Measurements from ENCODE around the gene SMC4.

SMC4 gene

GRCh38 chr3:160378331-160379109 lies 20.9 kb upstream of the SMC4 start:
- Histone ChIP-seq H3K9ac (ENCODE audit: low read length) (no peak overlapping the region), H3K4me2 (ENCODE audit: low read length) (no peak overlapping the region), H3K79me2 (ENCODE audit: low read length) (no peaks in the 10 kb centered on the region), H4K20me1 (ENCODE audit: insufficient read depth, low read length) (no peaks in the 10 kb centered on the region), H3K4me3 (ENCODE audit: low read length) (no peak overlapping the region), H3K27ac (ENCODE audit: low read length) (no peak overlapping the region), H3K27me3 (ENCODE audit: low read depth, low read length) (no peaks in the 10 kb centered on the region), H2AFZ (ENCODE audit: low read depth, low read length) (no peak overlapping the region), H3K9me3 (ENCODE audit: insufficient read depth, low read length) (no peaks in the 10 kb centered on the region), H3K36me3 (replicated peaks; ENCODE audit: low read depth, low read length) (peaks cover 7% of the 10 kb centered on the region), H3K4me1 (ENCODE audit: low read length) (no peaks in the 10 kb centered on the region)
- TF ChIP-seq EZH2phosphoT487 (IDR thresholded peaks at IDR 0.05; ENCODE audit: low read depth): no peak
- no peak for TF ChIP-seq CTCF (IDR thresholded peaks at IDR 0.05; ENCODE audit: low read depth, low read length)

- Histone ChIP-seq H2AFZ (ENCODE audit: low read depth, low read length) (no peak overlapping the region), H3K4me2 (ENCODE audit: low read length) (no peak overlapping the region), H3K4me3 (ENCODE audit: low read length) (no peak overlapping the region), H3K27me3 (ENCODE audit: low read depth, low read length) (no peaks in the 10 kb centered on the region), H3K79me2 (ENCODE audit: low read length) (peaks cover 3% of the 10 kb centered on the region; the same call in 1 of the 2 replicates), H4K20me1 (ENCODE audit: insufficient read depth, low read length) (no peaks in the 10 kb centered on the region), H3K9me3 (ENCODE audit: insufficient read depth, low read length) (no peaks in the 10 kb centered on the region), H3K27ac (ENCODE audit: low read length) (no peak overlapping the region), H3K4me1 (ENCODE audit: low read length) (no peaks in the 10 kb centered on the region), H3K36me3 (replicated peaks; ENCODE audit: low read depth, low read length) (peaks cover 4% of the 10 kb centered on the region), H3K9ac (ENCODE audit: low read length) (no peak overlapping the region)
- TF ChIP-seq EZH2phosphoT487 (IDR thresholded peaks at IDR 0.05; ENCODE audit: low read depth) (no peak), CTCF (IDR thresholded peaks at IDR 0.05; ENCODE audit: low read depth, low read length) (no peak)
Measured at GRCh38 chr3:160379628-160380214, 19.7 kb upstream of the SMC4 start.

GRCh38 chr3:160381470-160381869 lies 18.0 kb upstream of the SMC4 start:
- H4K20me1 ChIP-seq (ENCODE audit: insufficient read depth, low read length): no peaks in the 10 kb centered on the region
- H3K4me2 ChIP-seq (ENCODE audit: low read length): no peak overlapping the region
- no peak overlapping the region for H3K9ac ChIP-seq (ENCODE audit: low read length)
- H3K9me3 ChIP-seq (ENCODE audit: insufficient read depth, low read length): no peaks in the 10 kb centered on the region
- H3K27ac ChIP-seq (ENCODE audit: low read length): no peak overlapping the region
- no peak overlapping the region for H2AFZ ChIP-seq (ENCODE audit: low read depth, low read length)
- H3K36me3 ChIP-seq (replicated peaks; ENCODE audit: low read depth, low read length): peaks cover 4% of the 10 kb centered on the region
- H3K27me3 ChIP-seq (ENCODE audit: low read depth, low read length): no peaks in the 10 kb centered on the region
- no peak overlapping the region for H3K4me3 ChIP-seq (ENCODE audit: low read length)
- TF ChIP-seq EZH2phosphoT487 (IDR thresholded peaks at IDR 0.05; ENCODE audit: low read depth): no peak
- no peak for TF ChIP-seq CTCF (IDR thresholded peaks at IDR 0.05; ENCODE audit: low read depth, low read length)
- H3K79me2 ChIP-seq (ENCODE audit: low read length): peaks cover 11% of the 10 kb centered on the region; the same call in 1 of the 2 replicates
- no peaks in the 10 kb centered on the region for H3K4me1 ChIP-seq (ENCODE audit: low read length)

GRCh38 chr3:160384639-160385318 lies 14.7 kb upstream of the SMC4 start:
- Histone ChIP-seq H3K4me3 (ENCODE audit: low read length) (no peak overlapping the region), H3K9me3 (ENCODE audit: insufficient read depth, low read length) (no peaks in the 10 kb centered on the region), H3K79me2 (ENCODE audit: low read length) (peaks cover 14% of the 10 kb centered on the region; the same call in 1 of the 2 replicates), H3K27ac (ENCODE audit: low read length) (no peak overlapping the region), H3K9ac (ENCODE audit: low read length) (no peak overlapping the region), H3K4me2 (ENCODE audit: low read length) (no peak overlapping the region), H3K36me3 (replicated peaks; ENCODE audit: low read depth, low read length) (no peaks in the 10 kb centered on the region), H4K20me1 (ENCODE audit: insufficient read depth, low read length) (no peaks in the 10 kb centered on the region), H3K27me3 (ENCODE audit: low read depth, low read length) (no peaks in the 10 kb centered on the region), H2AFZ (ENCODE audit: low read depth, low read length) (no peak overlapping the region), H3K4me1 (ENCODE audit: low read length) (no peaks in the 10 kb centered on the region)
- TF ChIP-seq EZH2phosphoT487 (IDR thresholded peaks at IDR 0.05; ENCODE audit: low read depth): no peak
- TF ChIP-seq CTCF (IDR thresholded peaks at IDR 0.05; ENCODE audit: low read depth, low read length): no peak

Measured in OCI-LY3 (cell line).